ENCODE measurements around the gene DPEP2.
A peak's percentile ranks its signal among the peaks of the same experiment; 100 is the strongest.
"Not testable (repeated sequence)": the region's sequence is repeated elsewhere in the genome, so short reads cannot be mapped to it uniquely, and the experiment has no call there.

Gene DPEP2

DNA sequence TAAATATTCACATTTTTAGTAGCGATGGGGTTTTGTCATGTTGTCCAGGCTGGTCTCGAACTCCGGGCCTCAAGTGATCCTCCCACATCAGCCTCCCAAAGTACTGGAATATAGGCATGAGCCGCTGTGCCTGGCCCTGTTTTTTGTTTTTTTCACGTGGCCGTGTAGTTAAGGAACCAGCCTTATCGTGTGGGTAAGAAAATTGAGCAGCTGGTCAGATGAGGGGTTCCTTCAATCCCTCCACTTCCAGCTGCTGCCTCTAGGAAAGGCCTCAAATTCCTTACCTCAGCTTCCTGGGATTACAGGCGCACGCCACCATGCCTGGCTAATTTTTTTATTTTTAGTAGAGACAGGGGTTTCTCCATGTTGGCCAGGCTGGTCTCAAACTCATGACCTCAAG, 5.9 kb upstream of the DPEP2 start:
- no peak for DNase-seq

DNA sequence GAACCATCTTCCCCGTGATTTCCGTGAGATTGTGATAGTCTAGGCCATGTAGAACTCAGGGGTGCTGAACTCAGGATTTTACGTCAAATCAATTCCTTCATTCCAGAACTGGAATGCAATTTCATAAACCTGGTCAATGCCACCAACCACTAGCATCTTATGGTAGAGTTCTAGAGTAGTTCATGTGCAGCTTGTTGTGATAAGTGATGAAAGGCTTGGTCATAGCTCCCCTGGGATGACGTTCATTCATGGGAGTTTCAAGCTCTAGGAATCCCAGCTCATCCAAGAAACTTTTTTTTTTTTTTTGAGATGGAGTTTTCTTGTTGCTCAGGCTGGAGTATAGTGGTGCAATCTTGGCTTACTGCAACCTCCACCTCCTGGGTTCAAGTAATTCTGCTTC, 3.7 kb upstream of the DPEP2 start:
- no peak for DNase-seq

DNA sequence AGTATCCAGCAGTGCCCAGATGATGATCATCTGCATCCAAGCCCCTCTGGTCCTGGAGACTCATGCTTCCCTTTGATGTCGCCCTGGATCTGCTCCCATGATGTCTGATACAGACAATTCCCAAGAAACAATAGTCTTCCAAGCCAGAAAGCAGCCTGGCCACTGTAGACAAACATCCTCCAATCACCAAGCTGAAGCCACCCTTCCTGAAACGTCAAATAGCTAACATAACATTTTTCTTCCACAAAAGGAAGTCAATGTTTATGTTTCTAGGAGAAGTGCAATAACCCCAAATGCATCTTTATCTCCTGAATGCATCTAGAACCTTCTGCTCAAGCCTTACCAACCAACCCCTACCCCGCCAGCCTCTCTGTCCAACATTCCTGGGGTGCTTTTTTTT, 1.2 kb upstream of the DPEP2 start:
- DNase-seq, result no peak

DNA sequence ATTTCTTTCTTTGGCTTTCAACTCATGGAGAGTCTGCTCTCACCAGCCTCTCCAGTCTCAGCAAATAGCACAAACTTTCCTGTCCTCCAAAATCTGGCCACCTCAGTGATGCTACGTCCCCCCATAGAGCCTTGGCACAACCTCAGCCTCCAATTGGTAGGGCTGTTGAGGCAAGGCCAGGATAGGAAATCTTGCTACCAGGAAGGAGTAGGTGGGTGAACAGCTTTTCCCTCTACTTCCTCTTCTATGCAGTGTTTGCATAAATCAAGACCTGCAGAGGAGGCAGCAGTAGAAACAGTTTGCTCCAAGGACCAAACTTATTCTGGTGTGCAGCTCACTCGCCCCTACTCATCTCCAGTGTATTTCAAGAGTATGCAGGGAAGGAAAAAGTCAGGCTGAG, 701 bp upstream of the DPEP2 start:
- no peak for DNase-seq

GRCh38 chr16:67998231-67998778, 979 bp downstream of the DPEP2 start:
- not testable (repeated sequence) for DNase-seq

DNA sequence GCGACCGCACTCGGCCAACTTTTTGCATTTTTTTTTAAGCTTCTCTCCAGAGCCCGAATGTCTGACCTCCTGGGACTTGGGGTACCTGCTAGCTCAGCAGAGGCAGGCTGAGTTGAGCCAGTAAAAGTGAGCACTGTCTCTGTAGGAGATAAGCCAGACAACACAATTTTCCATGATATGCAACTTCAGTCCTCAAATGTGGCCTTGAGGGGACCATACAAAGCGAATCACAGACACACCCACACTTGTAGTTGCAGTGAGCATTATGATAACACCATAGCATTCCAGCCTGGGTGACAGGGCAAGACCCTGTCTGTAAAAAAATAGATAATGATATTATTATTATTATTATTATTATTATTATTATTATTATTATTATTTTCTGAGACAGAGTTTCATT, 2.6 kb downstream of the DPEP2 start:
- DNase-seq, result no peak

DNA sequence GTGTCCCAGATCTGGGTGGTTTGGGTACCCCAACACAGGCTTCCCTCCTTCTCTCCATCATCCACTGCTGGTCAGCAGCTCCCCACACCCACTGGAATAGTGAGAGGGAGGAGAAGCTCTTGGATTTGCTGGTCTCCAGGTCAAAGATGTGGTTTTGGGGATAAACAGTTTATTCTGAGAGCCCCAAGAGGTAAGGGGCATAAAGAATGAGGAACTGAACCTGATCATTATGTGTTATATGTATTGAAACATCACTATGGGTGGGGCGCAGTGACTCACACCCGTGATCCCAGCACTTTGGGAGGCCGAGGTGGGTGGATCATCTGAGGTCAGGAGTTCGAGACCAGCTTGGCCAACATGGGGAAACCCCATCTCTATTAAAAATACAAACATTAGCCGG, 3.9 kb downstream of the DPEP2 start:
- no peak for DNase-seq

GRCh38 chr16:67994040-67994408, 5.3 kb downstream of the DPEP2 start:
- not testable (repeated sequence) for DNase-seq

DNA sequence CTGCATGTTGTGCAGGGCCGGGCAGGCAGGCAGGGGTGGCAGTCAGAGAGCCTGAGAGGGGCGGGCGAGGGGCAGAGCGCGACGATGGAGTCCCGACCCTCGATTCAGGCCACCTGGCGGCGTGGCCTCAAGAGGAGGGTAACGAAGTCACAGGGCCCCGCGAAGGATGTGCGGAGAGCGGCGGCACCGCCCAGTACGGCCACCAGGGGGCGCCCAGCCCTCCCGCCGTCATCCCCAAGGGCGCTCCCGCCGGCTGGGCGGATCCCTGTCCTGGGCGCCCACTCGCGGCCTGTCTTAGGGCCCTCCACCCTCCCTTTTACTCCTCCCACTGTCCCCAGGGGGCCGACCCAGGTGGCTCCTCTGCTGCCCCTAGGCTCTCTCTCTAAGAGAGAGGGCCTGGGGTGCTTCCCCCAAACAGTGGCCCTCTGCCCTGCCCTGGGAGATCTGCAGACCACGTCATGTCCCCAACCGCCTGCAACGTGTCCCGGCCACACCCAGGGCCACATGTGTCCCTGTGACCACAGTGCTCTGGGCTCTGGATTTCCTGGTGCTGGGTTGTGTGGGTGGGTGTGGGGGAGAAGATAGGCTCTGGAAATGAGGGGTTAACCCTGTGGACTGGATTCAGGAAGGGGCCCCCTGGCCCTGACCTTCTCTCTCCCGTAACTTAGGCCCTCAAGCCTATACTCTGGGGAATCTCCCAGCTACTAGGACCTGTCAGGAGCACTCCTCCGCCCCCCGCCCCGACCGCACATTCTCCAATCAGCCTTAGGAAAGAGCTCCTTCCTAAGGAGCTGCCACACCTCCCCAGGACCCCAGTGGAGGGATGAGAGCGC, 5.9 kb downstream of the DPEP2 start:
- DNase-seq, result peak; percentile 73

- DNase-seq, result no peak
Measured at GRCh38 chr16:67992661-67993206, 6.5 kb downstream of the DPEP2 start.

DNA sequence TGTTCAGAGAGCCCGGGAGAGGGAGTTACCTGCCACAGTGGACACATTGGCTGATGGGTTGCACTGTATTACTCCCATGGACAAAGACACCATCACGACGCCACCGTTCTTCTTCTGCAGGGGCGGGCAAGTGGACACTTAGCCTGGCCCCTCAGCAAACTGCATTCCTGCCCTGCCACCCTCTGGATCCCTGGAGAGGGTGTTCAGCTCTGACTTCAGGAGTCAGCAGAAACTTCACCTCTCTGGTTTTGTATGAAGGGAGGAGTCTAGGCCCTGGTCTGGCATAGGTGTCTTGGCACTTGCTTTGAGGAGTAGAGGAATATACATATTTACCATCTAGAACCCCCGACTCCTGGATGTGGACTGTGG, 9.3 kb downstream of the DPEP2 start:
- no peak for DNase-seq

- DNase-seq, result no peak
Measured at GRCh38 chr16:67989322-67990017, 9.8 kb downstream of the DPEP2 start.

GRCh38 chr16:67988675-67989074, 10.6 kb downstream of the DPEP2 start:
- no peak for DNase-seq

DNA sequence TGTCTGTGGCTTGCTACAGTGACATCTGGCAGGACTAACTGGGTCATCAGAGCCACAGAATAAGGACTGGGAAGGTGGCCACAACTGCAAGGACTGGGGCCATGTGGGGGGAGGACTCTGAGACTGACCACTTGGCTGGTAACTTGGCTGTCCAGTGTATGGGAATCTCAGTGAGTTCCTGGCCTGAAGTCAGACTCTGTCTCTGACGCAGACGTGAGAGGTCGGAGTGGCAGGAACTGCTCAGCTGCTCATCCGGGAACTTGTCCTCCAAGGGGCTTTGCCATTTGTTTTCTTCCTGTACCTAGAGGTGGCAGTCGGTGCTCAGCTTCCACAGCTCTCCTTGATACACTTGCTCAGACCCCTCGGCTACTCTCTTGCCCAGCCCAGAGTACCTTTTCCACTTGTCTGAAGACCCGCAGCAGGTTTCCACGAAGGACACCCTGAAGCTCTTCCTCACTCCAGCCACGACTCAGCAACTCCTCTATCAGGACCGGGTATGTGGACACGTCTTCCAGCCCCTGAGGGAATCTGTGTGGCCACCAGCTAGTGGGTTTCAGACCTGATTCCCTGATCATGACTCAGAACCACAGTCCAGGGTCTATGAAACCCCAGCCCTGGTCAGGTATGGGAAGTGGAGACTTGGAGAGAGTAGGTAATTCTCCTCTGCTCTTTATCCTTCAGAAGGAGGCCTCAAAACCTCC, 11.7 kb downstream of the DPEP2 start:
- no peak for DNase-seq

GRCh38 chr16:67986949-67987348, 12.3 kb downstream of the DPEP2 start:
- no peak for DNase-seq

GRCh38 chr16:67982011-67982696, 17.1 kb downstream of the DPEP2 start:
- no peak for DNase-seq

- DNase-seq, result no peak
Measured at GRCh38 chr16:67979955-67980678, 19.2 kb downstream of the DPEP2 start, which contains the start of gene DPEP3. Gene DPEP3 (minus strand): TSS chr16:67980499. CDS start chr16:67980380, 119 bp downstream.

GRCh38 chr16:67977469-67978227, 21.6 kb downstream of the DPEP2 start:
- DNase-seq, result no peak

GRCh38 chr16:67977005-67977404, 22.3 kb downstream of the DPEP2 start:
- DNase-seq, result no peak

GRCh38 chr16:67976205-67976604, 23.1 kb downstream of the DPEP2 start:
- DNase-seq, result no peak

Data from NCI-H1436 (cell line).